ENCODE data around the gene LPIN3. TPM values are rescaled to one million over a fixed set of nuclear protein-coding genes. Genes with fewer than 3 reads are reported as not detected.

The LPIN3 gene
- total RNA-seq, 1 experiment from 2014 or later, result 3.8 TPM

- no peak for DNase-seq
- H3K9me3 ChIP-seq (ENCODE audit: control insufficient read depth, low read depth, low read length), result no peaks in the 10 kb centered on the region
- H3K79me1 ChIP-seq (ENCODE audit: insufficient read depth, low read depth, low read length, poor library complexity, severe bottlenecking), result no peaks in the 10 kb centered on the region
- H3K4ac ChIP-seq (ENCODE audit: low read depth, low read length), result no peak overlapping the region
- H4K5ac ChIP-seq (ENCODE audit: insufficient read length, low read depth, low read length), result no peak overlapping the region
- no peak overlapping the region for H2BK5ac ChIP-seq (ENCODE audit: insufficient read length, low read length)
- no peaks in the 10 kb centered on the region for H3K27me3 ChIP-seq (ENCODE audit: insufficient read depth, low read length)
- no peak overlapping the region for H2BK15ac ChIP-seq (ENCODE audit: low read depth, low read length)
- no peak overlapping the region for H2AFZ ChIP-seq (ENCODE audit: low read length)
- no peak overlapping the region for H3K4me2 ChIP-seq (ENCODE audit: insufficient read depth, insufficient read length, low read length)
- no peak overlapping the region; the same call in 1 of the 2 replicates for H3K14ac ChIP-seq (ENCODE audit: insufficient read depth, low read length)
- Mint-ChIP-seq H3K4me1 (peaks cover 12 to 16% of the 10 kb centered on the region in 2 experiments), H3K4me3 (no peak overlapping the region), H3K36me3 (ENCODE audit: insufficient read depth in 1 of 3, low read depth in 3 of 3) (peaks cover 0 to 4% (median 0%) of the 10 kb centered on the region in 3 experiments; a peak in 2 of 7 replicates), H3K27ac (no peak overlapping the region), H3K27me3 (ENCODE audit: low read depth) (peaks cover 21% of the 10 kb centered on the region), H3K9me3 (peaks cover 0 to 5% of the 10 kb centered on the region in 2 experiments; a peak in 4 of 5 replicates)
- no peak overlapping the region for H3K18ac ChIP-seq (ENCODE audit: insufficient read length, low read depth, low read length)
- H3K56ac ChIP-seq (ENCODE audit: insufficient read length, low read depth, low read length), result no peak overlapping the region
- no peak overlapping the region for H4K91ac ChIP-seq (ENCODE audit: insufficient read length, low read depth, low read length)
- H3K9ac ChIP-seq (ENCODE audit: extremely low read depth, insufficient read length, low read length), result no peak overlapping the region
- no CpG with 5 or more reads among the region's 6 CpGs for WGBS (ENCODE audit: extremely low coverage, insufficient read length, low lambda C conversion rate)
- no peak overlapping the region for H3K27ac ChIP-seq (ENCODE audit: insufficient read length, low read depth, low read length)
- no peak overlapping the region for H2AK5ac ChIP-seq (ENCODE audit: insufficient read length, low read length)
- no peak overlapping the region for H2BK120ac ChIP-seq (ENCODE audit: low read depth, low read length, poor library complexity, severe bottlenecking)
- H3T11ph ChIP-seq (ENCODE audit: low read length), result no peak overlapping the region
- no peaks in the 10 kb centered on the region for H3K79me2 ChIP-seq (ENCODE audit: insufficient read depth, low read length)
- H2BK12ac ChIP-seq (ENCODE audit: insufficient read length, low read depth, low read length), result no peak overlapping the region
- no peak overlapping the region for H3K23ac ChIP-seq (ENCODE audit: insufficient read length, low read depth, low read length)
- no peak overlapping the region for H4K8ac ChIP-seq (replicated peaks; ENCODE audit: insufficient read length, low read depth, low read length)
- H3K23me2 ChIP-seq (ENCODE audit: insufficient read length, low read depth, low read length, poor library complexity, severe bottlenecking), result no peaks in the 10 kb centered on the region
- H4K20me1 ChIP-seq (ENCODE audit: control insufficient read depth, insufficient read depth, insufficient read length), result no peaks in the 10 kb centered on the region
- no peak overlapping the region for H2BK20ac ChIP-seq (ENCODE audit: low read depth, low read length, poor library complexity, severe bottlenecking)
- no peak for TF ChIP-seq CTCF (conservative IDR thresholded peaks at IDR 0.05)
- no peaks in the 10 kb centered on the region for H3K4me1 ChIP-seq (ENCODE audit: insufficient read depth, low read length)
Measured at GRCh38 chr20:41377275-41377674, 36.7 kb downstream of the LPIN3 start.

Measured in H9 (cell line).